Activated T-cell treated with anti-CD3 and anti-CD28 coated beads for 4 hours (primary cell): ENCODE measurements around the gene NRSN1.

Source experiments
- DNase-seq: peaks from one replicate; pipeline ENCODE4 v3.0.0-alpha.2; 2020

NRSN1 gene

GRCh38 chr6:24145690-24146131 lies 19.7 kb downstream of the NRSN1 start:
- no peak for DNase-seq

GRCh38 chr6:24146871-24147270 lies 20.9 kb downstream of the NRSN1 start:
- DNase-seq = no peak

GRCh38 chr6:24147511-24148153 lies 21.6 kb downstream of the NRSN1 start:
- DNase-seq = no peak

- no peak for DNase-seq
Measured at GRCh38 chr6:24148154-24148570, 22.1 kb downstream of the NRSN1 start.

GRCh38 chr6:24148684-24149083 lies 22.7 kb downstream of the NRSN1 start:
- DNase-seq = no peak

GRCh38 chr6:24149296-24149695 lies 23.3 kb downstream of the NRSN1 start:
- DNase-seq = no peak

- DNase-seq = no peak
Measured at GRCh38 chr6:24149836-24150235, 23.8 kb downstream of the NRSN1 start.

GRCh38 chr6:24152014-24152413 lies 26.0 kb downstream of the NRSN1 start:
- no peak for DNase-seq

GRCh38 chr6:24154121-24154520 lies 28.1 kb downstream of the NRSN1 start:
- no peak for DNase-seq

- no peak for DNase-seq
Measured at GRCh38 chr6:24157886-24158285, 31.9 kb downstream of the NRSN1 start.

- no peak for DNase-seq
Measured at GRCh38 chr6:24183584-24183983, 57.6 kb downstream of the NRSN1 start.

GRCh38 chr6:24186349-24186748 lies 60.3 kb downstream of the NRSN1 start:
- no peak for DNase-seq

GRCh38 chr6:24187965-24188577 lies 62.1 kb downstream of the NRSN1 start:
- no peak for DNase-seq

GRCh38 chr6:24188578-24189080 lies 62.6 kb downstream of the NRSN1 start:
- DNase-seq = no peak

GRCh38 chr6:24191346-24191745 lies 65.3 kb downstream of the NRSN1 start:
- DNase-seq = no peak

GRCh38 chr6:24193364-24193763 lies 67.3 kb downstream of the NRSN1 start:
- DNase-seq = no peak

- DNase-seq = no peak
Measured at GRCh38 chr6:24194978-24195700, 69.1 kb downstream of the NRSN1 start.

GRCh38 chr6:24195836-24196597 lies 70.0 kb downstream of the NRSN1 start:
- no peak for DNase-seq
